ENCODE measurements around the gene LYSET. TPM values are rescaled to one million over a fixed set of nuclear protein-coding genes. Genes with fewer than 3 reads are reported as not detected.

Gene LYSET, protein sequence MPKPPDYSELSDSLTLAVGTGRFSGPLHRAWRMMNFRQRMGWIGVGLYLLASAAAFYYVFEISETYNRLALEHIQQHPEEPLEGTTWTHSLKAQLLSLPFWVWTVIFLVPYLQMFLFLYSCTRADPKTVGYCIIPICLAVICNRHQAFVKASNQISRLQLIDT
- 18.4 and 18.8 TPM in 2 replicates for total RNA-seq
- 13.0 and 14.3 TPM in 2 replicates for polyA plus RNA-seq
- polyA plus RNA-seq (2011; cell fraction: cytosol; rRNA removed), result 10.0 and 10.4 TPM in 2 replicates
- 4.2 and 4.6 TPM in 2 replicates for polyA plus RNA-seq (2011; cell fraction: nucleus; rRNA removed)
- polyA plus RNA-seq (2012), result 13.8 and 21.6 TPM in 2 replicates
- polyA minus RNA-seq, result 11.6 and 12.6 TPM in 2 replicates
- polyA minus RNA-seq (2011; cell fraction: cytosol; rRNA and poly(A)+ RNA removed), result 3.3 TPM
- polyA minus RNA-seq (2011; cell fraction: nucleus; rRNA and poly(A)+ RNA removed), result 5.8 and 6.3 TPM in 2 replicates
- Bru-seq, nascent RNA, result percentile 66 among the genes with signal in this experiment
- percentile 90 among the genes with signal in this experiment for BruChase-seq, experiment 1, labeled RNA remaining after a 6-hour chase
- percentile 80 among the genes with signal in this experiment for BruChase-seq, experiment 2, labeled RNA remaining after a 2-hour chase
- long read RNA-seq, transcript TMEM251-201 (2 exons, 909 nt), result minor isoform, 21 of 51 reads
- long read RNA-seq, transcript TMEM251-202 (2 exons, 1,303 nt), result major isoform, 26 of 51 reads
- long read RNA-seq, partial matches to known transcripts, result 3 of 51 reads
- long read RNA-seq, other reads (novel, unspliced or antisense), result 1 of 51 reads

DNA sequence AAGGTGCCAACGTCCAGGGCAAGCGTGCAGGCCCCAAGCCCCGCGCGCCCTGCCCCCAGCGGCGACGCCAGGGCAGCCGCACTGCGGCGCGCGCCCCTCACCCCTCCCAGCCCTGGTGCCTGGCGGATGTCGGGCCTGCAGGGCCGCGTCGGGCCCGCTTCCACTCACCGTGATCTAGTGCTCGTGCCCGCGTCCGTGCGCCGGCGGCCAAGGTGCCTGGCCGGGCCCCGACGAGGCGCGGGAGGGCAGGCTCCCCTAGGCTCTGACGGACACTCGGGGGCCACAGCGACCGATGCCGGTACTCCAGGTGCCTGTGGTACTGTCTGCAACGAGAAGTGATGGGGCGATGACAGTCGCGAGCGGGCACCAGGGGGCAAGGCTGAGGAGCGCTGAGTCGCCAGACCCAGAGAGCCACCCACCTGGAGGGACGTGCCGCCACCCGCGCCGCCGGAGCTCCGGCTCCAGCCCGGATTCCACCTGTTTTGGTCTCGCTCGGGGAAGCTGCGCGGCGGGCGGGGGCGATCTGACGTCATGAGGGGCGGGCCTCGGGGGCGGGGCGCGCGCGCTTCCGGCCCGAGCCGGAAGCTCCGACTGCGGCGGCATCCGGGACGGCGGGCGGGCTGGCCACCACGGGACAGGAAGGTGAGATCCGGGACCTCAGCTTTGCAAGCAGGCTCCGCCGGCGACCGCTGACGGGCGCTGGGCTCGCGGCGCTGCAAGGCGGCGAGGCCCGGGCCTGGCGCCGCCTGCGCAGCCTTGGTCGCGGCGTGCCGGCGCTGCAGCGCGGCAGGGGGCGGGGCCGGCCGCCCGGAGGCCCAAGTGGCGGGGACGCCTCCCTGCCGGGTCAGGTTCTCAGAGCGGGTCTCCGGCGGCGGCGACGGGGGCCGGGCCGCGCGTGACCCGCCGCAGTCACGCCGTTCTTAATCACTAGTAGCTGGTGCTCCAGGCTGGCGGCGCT is at the start of gene LYSET, which contains the start of gene MOAP1:
Gene LYSET, plus strand, starts transcription at position 927 of the 958 bp plus-strand sequence. CDS start 89 bp downstream, outside the sequence.
Gene MOAP1, minus strand, starts transcription at position 507 of the 958 bp plus-strand sequence. CDS start 655 bp downstream, outside the sequence.
- no peaks in the 10 kb centered on the region for H3K36me3 ChIP-seq (ENCODE audit: control insufficient read depth in 2 of 2, extremely low read depth in 1 of 2, insufficient read depth in 2 of 2, low read length in 2 of 2)
- BruUV-seq (replicated peaks), result no TSS peak
- no peaks in the 10 kb centered on the region for H3K9me3 ChIP-seq (replicated peaks; ENCODE audit: control insufficient read depth, insufficient read depth, low read length)
- DNase-seq (ENCODE audit: low read depth, low spot score), result peak; percentile 88
- ChIA-PET POLR2A (interaction anchor here (0.6 to 2.1 kb wide), 3 partner anchors 22 to 283 kb away, joined by 3 to 8 read pairs (median 4); partner anchors contain the start of genes GON7 and UBR7), CTCF (interaction anchor here (0.8 to 3.5 kb wide), 11 partner anchors 9 to 434 kb away, joined by 3 to 33 read pairs (median 5); partner anchors contain the start of genes GON7 and UBR7)
- no peaks in the 10 kb centered on the region for H3K27me3 ChIP-seq (ENCODE audit: control insufficient read depth in 2 of 2, insufficient read depth in 2 of 2, low read length in 2 of 2)
- dilution Hi-C loops (cut with MboI; ENCODE audit: extremely low pct_ligation_motif_present, low sequenced_read_pairs), result no loop called here
- H4K20me1 ChIP-seq (replicated peaks; ENCODE audit: control insufficient read depth, extremely low read depth, insufficient read depth, low read length), result no peaks in the 10 kb centered on the region
- peak within 1 kb of the TSS; percentile 99 for H3K4me2 ChIP-seq (ENCODE audit: insufficient read depth, low read length)
- H3K9ac ChIP-seq (replicated peaks; ENCODE audit: extremely low read depth, insufficient read depth, low read length), result peak within 1 kb of the TSS; percentile 90
- peak; percentile 91 for FAIRE-seq
- peak within 1 kb of the TSS; percentile 98 for H3K27ac ChIP-seq (ENCODE audit: insufficient read depth, low read depth, low read length)
- TF ChIP-seq JUN (IDR thresholded peaks at IDR 0.05; ENCODE audit: borderline replicate concordance, insufficient read depth, insufficient read length, low read depth) (no peak), FOS (IDR thresholded peaks at IDR 0.05; ENCODE audit: borderline replicate concordance, insufficient read depth, low read length) (no peak), GATA2 (IDR thresholded peaks at IDR 0.05; ENCODE audit: insufficient read depth, insufficient read length, low read depth, low read length) (no peak), POLR2AphosphoS5 (IDR thresholded peaks at IDR 0.05; ENCODE audit: insufficient read depth, low read depth, low read length) (peak; percentile 83), MYC (IDR thresholded peaks at IDR 0.05; ENCODE audit: low read depth, low read length) (no peak), EZH2 (IDR thresholded peaks at IDR 0.05; ENCODE audit: borderline replicate concordance, low read depth, low read length, severe bottlenecking) (no peak), POLR2A (IDR thresholded peaks at IDR 0.05; ENCODE audit: low read depth, low read length) (peak; percentile 91)
- TF ChIP-seq, protein P1, sequence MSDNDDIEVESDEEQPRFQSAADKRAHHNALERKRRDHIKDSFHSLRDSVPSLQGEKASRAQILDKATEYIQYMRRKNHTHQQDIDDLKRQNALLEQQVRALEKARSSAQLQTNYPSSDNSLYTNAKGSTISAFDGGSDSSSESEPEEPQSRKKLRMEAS (IDR thresholded peaks at IDR 0.05; ENCODE audit: insufficient read depth, insufficient read length), result no peak
- TF ChIP-seq, protein P2, sequence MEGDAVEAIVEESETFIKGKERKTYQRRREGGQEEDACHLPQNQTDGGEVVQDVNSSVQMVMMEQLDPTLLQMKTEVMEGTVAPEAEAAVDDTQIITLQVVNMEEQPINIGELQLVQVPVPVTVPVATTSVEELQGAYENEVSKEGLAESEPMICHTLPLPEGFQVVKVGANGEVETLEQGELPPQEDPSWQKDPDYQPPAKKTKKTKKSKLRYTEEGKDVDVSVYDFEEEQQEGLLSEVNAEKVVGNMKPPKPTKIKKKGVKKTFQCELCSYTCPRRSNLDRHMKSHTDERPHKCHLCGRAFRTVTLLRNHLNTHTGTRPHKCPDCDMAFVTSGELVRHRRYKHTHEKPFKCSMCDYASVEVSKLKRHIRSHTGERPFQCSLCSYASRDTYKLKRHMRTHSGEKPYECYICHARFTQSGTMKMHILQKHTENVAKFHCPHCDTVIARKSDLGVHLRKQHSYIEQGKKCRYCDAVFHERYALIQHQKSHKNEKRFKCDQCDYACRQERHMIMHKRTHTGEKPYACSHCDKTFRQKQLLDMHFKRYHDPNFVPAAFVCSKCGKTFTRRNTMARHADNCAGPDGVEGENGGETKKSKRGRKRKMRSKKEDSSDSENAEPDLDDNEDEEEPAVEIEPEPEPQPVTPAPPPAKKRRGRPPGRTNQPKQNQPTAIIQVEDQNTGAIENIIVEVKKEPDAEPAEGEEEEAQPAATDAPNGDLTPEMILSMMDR (IDR thresholded peaks at IDR 0.05; ENCODE audit: extremely low read depth in 1 of 2, insufficient read depth in 1 of 2, low read depth in 1 of 2, low read length in 2 of 2), result peak in 1 of 2 donors; percentile 27
- intact Hi-C loops (cut with micrococcal nuclease), result loop anchor here (1.0 to 10.0 kb wide), 3 partner anchors 23 to 1080 kb away; partner anchors contain the start of genes ATXN3, BTBD7, GON7 and UBR7
- H2AFZ ChIP-seq (ENCODE audit: low read depth, low read length), result peak within 1 kb of the TSS; percentile 91
- peaks cover 18% of the 10 kb centered on the region for H3K79me2 ChIP-seq (ENCODE audit: control insufficient read depth, insufficient read depth, low read length)
- H3K4me3 ChIP-seq (replicated peaks in 1 of 3; ENCODE audit: insufficient read depth in 1 of 3, low read depth in 1 of 3, low read length in 3 of 3), result peak within 1 kb of the TSS; percentile 58 to 98 (median 96)
- no peaks in the 10 kb centered on the region for H3K9me1 ChIP-seq (replicated peaks; ENCODE audit: control insufficient read depth, extremely low read depth, insufficient read depth, low read length)
- peaks cover 21% of the 10 kb centered on the region for H3K4me1 ChIP-seq (ENCODE audit: control insufficient read depth, extremely low read depth, insufficient read depth, low read length)
